ES-I3 (cell line): ENCODE data around the gene AGMO.

Source experiments
- H3K36me3 ChIP-seq: 2 replicates; pipeline ENCODE4 v1.6.1; 2013; ENCODE audit warnings: mild to moderate bottlenecking, low read length, control low read depth, moderate library complexity; ENCODE audit not compliant: insufficient read depth
- H3K4me1 ChIP-seq: 2 replicates; pipeline ENCODE4 v1.6.1; 2013; ENCODE audit warnings: mild to moderate bottlenecking, control low read depth, low read length; ENCODE audit not compliant: insufficient read depth
- H3K9ac ChIP-seq: 2 replicates; pipeline ENCODE4 v1.6.1; 2013; ENCODE audit warnings: low read depth, mild to moderate bottlenecking, low read length, moderate library complexity
- H3K9me3 ChIP-seq: 2 replicates; pipeline ENCODE4 v1.6.1; 2013; ENCODE audit warnings: mild to moderate bottlenecking, low read length, moderate library complexity; ENCODE audit not compliant: control insufficient read depth, insufficient read depth

The AGMO gene

DNA sequence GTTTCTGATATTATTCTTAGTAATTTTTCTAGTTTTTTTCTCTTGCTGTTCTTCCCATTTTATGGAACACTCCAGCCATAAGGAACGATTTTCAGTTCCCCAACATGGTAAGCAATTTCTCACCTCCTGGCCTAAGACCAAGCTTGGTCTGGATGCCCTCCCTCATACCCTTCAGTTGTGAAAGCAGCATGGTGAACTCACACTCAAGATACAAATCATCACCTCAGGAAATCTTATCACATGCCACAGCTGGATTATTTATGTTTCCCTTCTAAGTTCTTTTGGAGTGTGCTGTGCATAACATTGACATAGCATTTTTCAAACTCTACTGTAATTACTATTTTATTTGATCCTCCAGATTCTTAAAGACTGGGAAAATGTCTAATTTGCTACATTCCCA lies 216.6 kb downstream of the AGMO start:
- no peaks in the 10 kb centered on the region for H3K36me3 ChIP-seq
- no peaks in the 10 kb centered on the region for H3K9me3 ChIP-seq
- H3K9ac ChIP-seq = no peak overlapping the region
- no peaks in the 10 kb centered on the region for H3K4me1 ChIP-seq

DNA sequence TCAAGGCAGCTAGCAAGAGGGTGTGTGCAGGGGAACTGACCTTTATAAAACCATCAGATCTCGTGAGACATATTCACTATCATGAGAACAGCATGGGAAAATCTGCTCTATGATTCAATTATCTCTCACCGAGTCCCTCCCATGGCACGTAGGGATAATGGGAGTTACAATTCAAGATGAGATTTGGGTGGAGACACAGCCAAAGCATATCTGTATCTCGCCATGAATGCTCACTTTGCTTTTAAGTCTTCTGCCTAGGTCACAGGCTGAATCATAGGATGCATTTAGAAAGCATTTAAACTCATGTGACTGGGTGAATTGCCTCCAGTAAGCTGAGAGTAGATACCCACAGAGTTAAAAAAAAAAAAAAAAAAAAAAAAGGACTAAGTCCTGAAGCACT lies 220.0 kb downstream of the AGMO start:
- Histone ChIP-seq H3K9ac (no peak overlapping the region), H3K9me3 (no peaks in the 10 kb centered on the region), H3K4me1 (no peaks in the 10 kb centered on the region), H3K36me3 (no peaks in the 10 kb centered on the region)

DNA sequence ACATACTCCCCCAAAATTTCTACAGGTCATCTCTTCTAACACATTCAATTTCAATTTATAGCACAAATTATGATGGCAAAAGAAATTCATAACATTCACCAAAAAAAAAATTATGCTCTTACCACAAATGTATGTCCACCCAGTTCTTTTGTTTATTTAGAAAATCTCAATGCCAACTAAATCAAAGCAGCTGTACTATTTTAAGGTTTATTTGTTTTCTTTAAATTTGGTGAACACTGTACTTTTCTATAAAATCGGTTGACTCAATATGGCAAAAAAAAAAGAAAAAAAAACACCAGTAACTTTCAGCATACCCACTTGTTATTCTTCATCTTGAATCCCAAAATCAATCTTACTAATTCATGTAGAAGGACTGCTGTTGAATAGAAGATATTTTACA lies 225.7 kb downstream of the AGMO start:
- Histone ChIP-seq H3K9me3 (no peaks in the 10 kb centered on the region), H3K9ac (no peak overlapping the region), H3K4me1 (peaks cover 22% of the 10 kb centered on the region), H3K36me3 (no peaks in the 10 kb centered on the region)

DNA sequence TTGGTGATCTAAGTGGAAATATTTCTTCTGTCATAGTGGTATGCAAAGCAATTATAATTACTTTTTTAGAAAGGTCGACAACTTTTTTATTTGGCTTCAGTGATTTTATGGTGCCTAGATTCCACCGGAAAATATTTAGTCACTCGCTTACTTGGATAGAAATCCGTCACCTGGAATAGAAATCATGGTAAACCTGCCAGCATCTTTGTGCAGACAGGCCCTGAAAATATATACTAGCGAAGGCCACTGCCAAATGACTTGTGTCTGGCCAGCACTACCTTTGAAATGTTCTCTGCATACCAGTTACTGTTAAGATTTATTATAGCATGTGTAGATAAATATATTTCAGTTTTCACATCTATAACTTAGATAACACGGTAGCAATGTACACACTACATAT lies 226.4 kb downstream of the AGMO start:
- Histone ChIP-seq H3K4me1 (peaks cover 28% of the 10 kb centered on the region), H3K9ac (no peak overlapping the region), H3K36me3 (no peaks in the 10 kb centered on the region), H3K9me3 (no peaks in the 10 kb centered on the region)

DNA sequence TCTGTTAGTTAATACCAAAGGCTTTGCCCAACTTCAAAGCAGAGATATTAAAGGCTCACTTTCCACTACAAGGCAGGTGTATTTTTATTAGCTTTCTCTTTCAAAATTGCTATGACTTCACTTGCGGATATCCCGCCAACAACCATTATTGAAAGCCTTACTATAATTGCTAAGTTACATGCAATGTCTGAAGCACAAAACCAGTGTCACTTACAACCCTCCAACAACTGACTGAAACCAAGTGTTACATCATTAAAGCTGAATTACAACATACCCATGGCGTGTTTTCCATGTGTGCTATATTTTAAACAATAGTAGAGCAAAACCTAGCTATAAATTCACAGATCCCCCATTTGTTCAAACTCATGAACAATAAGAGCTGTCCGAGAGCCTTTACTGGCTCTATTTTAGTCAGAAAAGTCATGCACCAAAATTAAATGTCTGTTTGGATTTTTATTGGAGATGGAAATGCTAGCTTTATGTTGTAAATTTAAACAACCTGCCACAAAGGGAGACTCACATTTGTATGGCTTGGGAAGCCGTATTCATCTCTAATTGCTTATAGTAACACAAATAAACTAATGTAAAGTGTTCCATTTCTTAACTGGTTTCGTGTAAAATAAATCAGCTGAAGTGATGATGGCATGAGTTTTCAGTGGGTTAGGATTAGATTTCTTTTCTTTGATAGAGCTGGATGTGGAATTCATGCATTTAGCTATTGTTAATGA lies 227.1 kb downstream of the AGMO start:
- no peaks in the 10 kb centered on the region for H3K9me3 ChIP-seq
- H3K36me3 ChIP-seq = no peaks in the 10 kb centered on the region
- no peak overlapping the region for H3K9ac ChIP-seq
- peaks cover 28% of the 10 kb centered on the region for H3K4me1 ChIP-seq

DNA sequence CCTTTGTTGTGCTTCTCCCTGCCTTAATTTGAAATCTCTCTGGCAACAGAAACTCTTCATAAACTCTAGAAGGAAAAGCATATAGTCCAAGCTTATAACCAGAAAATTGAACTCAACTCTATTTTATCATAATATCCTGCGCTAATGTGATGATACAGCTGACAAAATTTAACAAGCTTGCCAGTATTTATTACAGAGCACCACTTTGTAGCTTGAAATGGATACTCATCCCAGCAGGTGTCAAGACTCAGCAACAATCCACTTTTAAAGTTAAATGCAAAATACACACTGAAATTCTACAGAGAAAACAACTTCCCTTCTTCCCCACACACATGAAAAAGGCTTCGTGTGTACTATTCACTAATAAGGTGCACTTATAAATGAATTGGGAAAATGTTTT lies 228.9 kb downstream of the AGMO start:
- Histone ChIP-seq H3K9me3 (no peaks in the 10 kb centered on the region), H3K9ac (no peak overlapping the region), H3K36me3 (no peaks in the 10 kb centered on the region), H3K4me1 (peaks cover 28% of the 10 kb centered on the region)

DNA sequence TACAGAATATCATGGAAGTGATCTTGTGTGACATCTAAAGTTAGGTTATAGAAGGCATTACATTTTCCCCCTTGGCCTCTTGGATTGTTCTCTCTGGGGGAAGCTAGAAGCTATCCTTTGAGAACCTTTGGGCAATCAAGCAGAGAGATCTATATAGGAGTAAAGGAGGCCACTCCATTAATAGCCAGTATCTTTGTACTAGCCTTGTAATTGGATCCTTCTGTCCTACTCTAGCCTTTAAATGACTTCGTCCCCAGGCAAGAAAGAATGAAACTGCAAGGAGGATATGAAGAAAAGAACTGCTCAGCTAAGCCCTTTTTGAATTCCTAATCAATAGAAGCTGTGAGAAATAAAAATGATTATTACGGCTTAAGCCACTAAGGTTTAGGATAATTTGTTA lies 230.9 kb downstream of the AGMO start:
- Histone ChIP-seq H3K4me1 (peaks cover 28% of the 10 kb centered on the region), H3K9me3 (no peaks in the 10 kb centered on the region), H3K9ac (no peak overlapping the region), H3K36me3 (no peaks in the 10 kb centered on the region)

DNA sequence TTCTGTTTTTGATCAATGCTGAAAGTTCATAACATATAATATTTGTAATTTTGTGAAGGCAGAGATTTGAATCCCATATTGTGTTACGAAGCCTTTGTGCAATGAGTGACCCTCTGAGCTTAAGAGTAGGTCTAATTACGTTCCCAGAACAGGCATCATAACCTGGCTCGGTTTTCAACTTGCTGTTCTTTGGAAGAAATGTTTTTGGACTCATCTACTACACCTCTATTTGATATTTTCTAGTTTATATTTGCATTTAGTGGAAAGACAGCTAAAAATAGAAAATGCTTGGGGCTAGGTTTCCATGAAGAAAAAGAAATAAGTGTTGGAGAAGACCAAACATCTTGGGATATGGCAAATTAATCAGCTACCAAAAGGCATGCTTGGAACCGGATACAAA lies 234.8 kb downstream of the AGMO start:
- Histone ChIP-seq H3K4me1 (peaks cover 8% of the 10 kb centered on the region), H3K9ac (no peak overlapping the region), H3K9me3 (no peaks in the 10 kb centered on the region), H3K36me3 (no peaks in the 10 kb centered on the region)

DNA sequence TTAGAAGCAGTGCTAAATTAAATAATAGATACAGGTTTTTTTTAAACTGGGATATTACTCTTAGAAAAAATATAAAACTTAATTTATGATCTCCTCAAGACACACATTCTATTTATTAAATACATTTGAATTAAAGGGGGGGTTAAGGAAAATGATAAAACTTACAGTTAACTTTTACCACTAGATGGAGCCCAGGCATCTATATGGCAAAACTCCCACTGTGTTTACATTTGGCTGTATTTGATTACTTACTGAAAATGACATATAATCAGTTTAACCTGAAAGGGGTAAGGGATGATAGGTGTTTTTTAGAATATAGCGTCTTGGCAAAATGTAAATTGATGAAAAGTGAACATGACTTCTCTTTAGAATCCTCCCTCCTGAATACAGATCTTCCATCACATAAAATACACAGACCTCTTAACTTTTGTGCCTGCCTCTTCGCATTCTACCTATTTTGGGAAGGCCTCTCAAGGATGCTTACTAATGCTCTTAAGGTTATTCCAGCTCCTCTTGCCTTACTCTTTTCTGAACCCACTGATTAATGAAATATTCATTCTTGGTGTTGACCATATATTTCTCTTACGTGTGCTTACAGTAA lies 235.7 kb downstream of the AGMO start:
- H3K4me1 ChIP-seq = peaks cover 6% of the 10 kb centered on the region
- H3K36me3 ChIP-seq = no peaks in the 10 kb centered on the region
- no peaks in the 10 kb centered on the region for H3K9me3 ChIP-seq
- H3K9ac ChIP-seq = no peak overlapping the region

DNA sequence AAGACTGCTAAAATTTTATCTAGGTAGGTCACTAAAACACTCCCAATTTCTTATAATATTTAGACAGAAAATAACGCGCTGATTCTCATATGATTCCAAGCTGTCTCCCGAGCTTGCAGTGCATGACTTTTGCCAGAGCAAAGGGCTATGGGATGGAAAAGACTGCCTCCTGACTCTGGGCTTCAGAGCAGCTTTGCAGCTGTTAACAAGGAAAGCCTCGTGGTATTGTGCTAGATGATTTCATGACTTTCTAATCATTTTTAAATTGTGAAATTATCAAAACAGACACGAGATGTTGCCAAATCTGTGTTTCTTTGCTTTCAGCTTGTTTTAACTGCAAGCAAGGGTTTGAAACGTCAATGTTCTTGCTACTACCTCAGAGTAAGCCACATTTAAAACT lies 238.3 kb downstream of the AGMO start:
- Histone ChIP-seq H3K9me3 (no peaks in the 10 kb centered on the region), H3K4me1 (no peaks in the 10 kb centered on the region), H3K9ac (no peak overlapping the region), H3K36me3 (no peaks in the 10 kb centered on the region)

DNA sequence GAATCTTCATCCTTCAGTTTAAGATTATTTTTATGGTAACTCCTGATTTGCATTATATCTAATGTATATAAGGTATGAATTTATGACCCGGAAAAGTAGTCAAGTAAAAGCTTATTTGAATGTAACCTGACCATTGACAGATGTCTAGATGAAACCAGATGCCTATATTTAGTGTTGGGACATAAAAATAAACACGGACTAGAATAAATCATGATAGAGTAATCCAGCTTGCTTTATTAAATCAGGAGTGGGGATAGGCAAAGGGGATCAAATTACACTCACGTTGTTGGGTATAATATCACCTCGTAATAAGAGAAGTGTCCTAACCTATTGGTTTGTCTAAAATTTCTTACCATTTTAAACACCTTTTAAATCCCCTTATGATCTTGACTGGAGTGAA lies 244.6 kb downstream of the AGMO start:
- H3K36me3 ChIP-seq = no peaks in the 10 kb centered on the region
- no peak overlapping the region for H3K9ac ChIP-seq
- no peaks in the 10 kb centered on the region for H3K4me1 ChIP-seq
- H3K9me3 ChIP-seq = no peaks in the 10 kb centered on the region

DNA sequence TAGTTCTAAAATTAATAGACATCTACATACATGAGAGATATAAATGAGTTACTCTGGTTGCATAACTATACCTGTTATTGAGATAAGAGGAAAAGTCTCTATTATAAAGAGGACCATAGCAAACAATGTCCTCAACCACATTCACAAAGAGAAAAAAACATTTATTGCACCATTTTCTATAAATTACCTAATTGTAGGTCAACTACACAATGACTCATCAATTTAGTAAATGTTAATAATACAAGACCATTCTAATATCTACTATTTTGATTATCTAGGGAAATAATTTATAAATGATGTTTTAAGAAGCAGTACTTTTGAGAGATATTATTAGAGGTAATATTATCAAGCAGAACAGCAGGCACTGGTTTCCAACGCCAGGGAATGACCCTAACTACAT lies 246.1 kb downstream of the AGMO start:
- Histone ChIP-seq H3K9ac (no peak overlapping the region), H3K36me3 (no peaks in the 10 kb centered on the region), H3K4me1 (no peaks in the 10 kb centered on the region), H3K9me3 (no peaks in the 10 kb centered on the region)

DNA sequence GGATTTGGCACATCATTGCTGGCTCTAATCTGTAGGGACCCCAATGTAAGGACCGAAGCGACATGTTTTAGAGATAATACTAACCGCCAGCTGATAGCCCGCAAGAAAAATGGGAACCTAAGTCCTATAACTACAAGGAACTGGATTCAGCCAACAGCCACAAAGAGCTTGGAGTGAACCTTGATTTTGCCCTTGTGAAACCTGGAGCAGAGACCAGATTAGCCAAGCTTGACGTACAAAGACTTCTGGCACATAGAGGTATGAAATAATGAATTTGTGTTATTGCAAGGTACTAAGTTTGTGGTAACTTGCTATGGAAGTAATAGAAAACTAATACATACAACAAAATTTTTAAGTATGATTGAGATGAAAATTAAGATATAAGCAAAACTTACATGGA lies 246.9 kb downstream of the AGMO start:
- no peaks in the 10 kb centered on the region for H3K4me1 ChIP-seq
- no peak overlapping the region for H3K9ac ChIP-seq
- no peaks in the 10 kb centered on the region for H3K9me3 ChIP-seq
- H3K36me3 ChIP-seq = no peaks in the 10 kb centered on the region

DNA sequence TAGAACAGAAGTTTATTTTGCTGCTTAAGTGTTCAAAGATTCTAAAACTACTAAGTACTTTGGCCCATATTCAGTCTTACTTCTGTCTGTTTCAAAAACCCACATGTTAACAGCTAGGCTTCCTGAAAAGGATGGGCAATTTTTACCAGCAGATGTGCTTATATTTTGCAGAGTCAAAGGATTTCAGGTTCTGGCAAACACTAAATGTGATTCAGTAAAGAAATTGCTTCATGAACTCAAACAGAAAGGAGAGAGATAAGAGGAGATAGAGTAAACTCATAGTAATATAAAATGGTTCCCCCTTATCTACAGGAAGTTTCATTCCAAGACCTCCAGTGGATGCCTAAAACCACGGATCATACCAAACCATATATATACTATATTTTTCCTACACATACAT lies 248.5 kb downstream of the AGMO start:
- no peaks in the 10 kb centered on the region for H3K4me1 ChIP-seq

DNA sequence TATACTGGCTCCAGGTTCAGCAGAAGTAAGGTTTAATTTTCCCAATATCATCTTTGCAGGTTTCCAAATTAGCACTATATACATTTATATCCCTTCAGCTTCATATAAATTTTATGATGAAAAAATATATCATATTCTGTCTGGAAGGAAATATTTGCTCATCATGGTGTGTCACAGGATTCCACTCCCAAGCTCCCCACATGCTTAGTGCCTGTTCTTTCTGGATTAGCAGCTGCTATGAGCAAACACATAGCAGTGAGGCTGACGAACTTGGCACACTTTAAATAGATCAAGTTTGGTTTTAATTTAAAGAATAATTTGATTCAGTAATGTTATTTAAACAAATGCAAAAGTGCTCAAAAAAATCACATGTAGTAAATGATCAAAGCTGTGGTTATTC lies 251.9 kb downstream of the AGMO start:
- Histone ChIP-seq H3K9ac (no peak overlapping the region), H3K4me1 (no peaks in the 10 kb centered on the region), H3K36me3 (no peaks in the 10 kb centered on the region), H3K9me3 (no peaks in the 10 kb centered on the region)

More for the DNA sequence above, 248.5 kb downstream of the AGMO start:
- Histone ChIP-seq H3K9ac (no peak overlapping the region), H3K9me3 (no peaks in the 10 kb centered on the region), H3K36me3 (no peaks in the 10 kb centered on the region)
